VCaP (cell line): ENCODE data around the gene PALD1.

Experiments used
- H3K27ac ChIP-seq: fragments of 450-650 bp; 2 replicates; pipeline ENCODE4 v1.5.1; 2017
- TF ChIP-seq, protein P1 (sequence below): fragments of 450-650 bp; conservative IDR thresholded peaks from 2 replicates; pipeline ENCODE4 v1.5.1; 2017; ENCODE audit warnings: mild to moderate bottlenecking, moderate library complexity

Gene PALD1

GRCh38 chr10:70552586-70552985 lies 74.0 kb downstream of the PALD1 start:
- H3K27ac ChIP-seq, result no peak overlapping the region

DNA sequence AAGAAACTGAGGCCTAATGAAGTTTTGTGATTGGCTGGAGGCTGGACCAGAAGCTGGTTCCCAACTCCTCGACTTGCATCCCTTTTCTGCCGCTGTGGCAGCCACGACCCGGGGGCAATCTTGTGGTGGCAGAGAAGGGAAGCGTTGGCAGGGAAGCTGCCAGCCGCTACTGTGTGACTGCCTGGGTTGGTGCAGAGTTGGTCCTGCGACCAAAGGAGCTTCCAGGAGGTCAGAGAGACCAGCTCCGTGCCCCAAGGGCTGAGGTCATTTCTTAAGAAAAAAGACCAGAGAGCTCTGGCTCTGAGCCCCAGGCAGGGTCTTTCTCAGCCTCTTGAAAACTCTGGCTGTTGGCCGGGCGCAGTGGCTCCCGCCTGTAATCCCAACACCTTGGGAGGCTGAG lies 76.8 kb downstream of the PALD1 start:
- H3K27ac ChIP-seq, result no peak overlapping the region
- TF ChIP-seq, protein P1, sequence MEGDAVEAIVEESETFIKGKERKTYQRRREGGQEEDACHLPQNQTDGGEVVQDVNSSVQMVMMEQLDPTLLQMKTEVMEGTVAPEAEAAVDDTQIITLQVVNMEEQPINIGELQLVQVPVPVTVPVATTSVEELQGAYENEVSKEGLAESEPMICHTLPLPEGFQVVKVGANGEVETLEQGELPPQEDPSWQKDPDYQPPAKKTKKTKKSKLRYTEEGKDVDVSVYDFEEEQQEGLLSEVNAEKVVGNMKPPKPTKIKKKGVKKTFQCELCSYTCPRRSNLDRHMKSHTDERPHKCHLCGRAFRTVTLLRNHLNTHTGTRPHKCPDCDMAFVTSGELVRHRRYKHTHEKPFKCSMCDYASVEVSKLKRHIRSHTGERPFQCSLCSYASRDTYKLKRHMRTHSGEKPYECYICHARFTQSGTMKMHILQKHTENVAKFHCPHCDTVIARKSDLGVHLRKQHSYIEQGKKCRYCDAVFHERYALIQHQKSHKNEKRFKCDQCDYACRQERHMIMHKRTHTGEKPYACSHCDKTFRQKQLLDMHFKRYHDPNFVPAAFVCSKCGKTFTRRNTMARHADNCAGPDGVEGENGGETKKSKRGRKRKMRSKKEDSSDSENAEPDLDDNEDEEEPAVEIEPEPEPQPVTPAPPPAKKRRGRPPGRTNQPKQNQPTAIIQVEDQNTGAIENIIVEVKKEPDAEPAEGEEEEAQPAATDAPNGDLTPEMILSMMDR, result no peak

More at GRCh38 chr10:70552586-70552985, 74.0 kb downstream of the PALD1 start:
- TF ChIP-seq, protein P1, result no peak

DNA sequence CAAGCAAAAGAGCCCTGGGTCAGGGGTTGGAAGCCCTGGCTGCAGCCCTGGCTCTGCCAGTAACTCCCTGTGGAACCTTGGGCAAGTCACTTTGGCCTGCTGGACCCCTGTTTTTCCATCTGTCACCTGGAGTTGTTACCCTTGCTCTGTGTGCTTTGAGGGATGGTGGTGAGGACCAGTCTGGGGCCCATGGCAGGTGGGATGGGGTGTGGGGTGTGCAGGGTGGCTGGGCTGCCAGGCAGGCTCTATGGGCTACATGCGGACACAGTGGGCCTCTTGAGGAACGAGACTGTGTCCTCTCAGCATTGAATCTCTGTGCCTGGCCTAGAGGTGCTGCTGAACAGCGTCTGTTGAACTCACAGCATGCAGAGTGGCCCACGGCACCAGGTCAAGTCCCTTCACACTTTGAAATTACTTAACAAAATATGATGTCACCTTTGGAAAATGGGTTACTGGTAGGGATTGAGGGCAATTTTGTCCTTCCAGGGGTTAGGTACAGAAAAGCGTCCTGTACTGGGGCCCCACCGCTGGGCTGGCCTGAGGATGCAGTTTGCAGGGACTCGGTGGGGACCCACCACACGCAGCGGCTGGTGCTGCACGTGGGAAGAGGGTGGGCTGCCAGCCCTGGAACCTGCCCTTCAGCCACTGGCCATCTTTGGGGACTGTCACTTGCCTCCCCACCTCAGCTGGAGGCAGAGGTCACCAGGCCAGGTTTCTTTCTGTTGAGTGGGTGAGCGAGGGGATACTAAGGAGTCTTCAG lies 78.7 kb downstream of the PALD1 start:
- no peak overlapping the region for H3K27ac ChIP-seq
- TF ChIP-seq, protein P1, result no peak

DNA sequence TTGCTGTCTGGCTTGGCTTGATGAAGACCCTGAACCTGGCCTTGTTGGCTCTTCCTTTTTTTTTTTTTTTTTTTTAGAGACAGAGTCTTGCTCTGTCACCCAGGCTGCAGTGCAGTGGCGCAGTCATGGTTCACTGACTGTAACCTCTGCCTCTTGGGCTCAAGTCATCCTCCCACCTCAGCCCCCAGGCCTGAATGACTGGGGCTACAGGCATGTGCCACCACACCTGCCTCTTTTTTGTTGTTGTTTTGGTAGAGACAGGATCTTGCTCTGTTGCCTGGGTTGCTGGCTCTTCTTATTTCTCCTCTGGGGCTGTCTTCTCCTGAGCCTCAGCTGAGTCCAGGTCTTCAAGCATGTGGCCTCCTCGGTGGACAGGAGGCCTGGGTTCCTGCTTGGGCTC lies 79.3 kb downstream of the PALD1 start:
- no peak overlapping the region for H3K27ac ChIP-seq
- TF ChIP-seq, protein P1, result no peak

DNA sequence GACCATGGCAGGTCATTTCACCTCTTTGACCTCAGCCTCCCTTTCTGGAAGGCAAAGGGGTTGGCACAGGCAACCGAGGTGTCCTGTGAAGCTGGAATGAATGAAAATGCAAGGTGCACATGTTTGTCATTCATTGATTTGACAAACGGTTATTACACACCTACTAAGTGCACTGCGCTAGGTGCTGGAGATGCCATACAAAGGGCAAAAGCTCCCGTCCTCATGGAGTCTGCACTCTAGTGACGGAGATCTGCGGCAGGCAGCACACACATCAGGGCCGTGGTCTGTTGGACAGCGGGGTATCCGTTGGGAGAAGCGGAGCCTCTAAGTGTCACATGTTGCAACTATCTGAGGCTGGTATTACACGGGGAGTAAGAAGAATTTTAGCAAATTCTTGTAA lies 79.7 kb downstream of the PALD1 start:
- no peak overlapping the region for H3K27ac ChIP-seq
- TF ChIP-seq, protein P1, result no peak

DNA sequence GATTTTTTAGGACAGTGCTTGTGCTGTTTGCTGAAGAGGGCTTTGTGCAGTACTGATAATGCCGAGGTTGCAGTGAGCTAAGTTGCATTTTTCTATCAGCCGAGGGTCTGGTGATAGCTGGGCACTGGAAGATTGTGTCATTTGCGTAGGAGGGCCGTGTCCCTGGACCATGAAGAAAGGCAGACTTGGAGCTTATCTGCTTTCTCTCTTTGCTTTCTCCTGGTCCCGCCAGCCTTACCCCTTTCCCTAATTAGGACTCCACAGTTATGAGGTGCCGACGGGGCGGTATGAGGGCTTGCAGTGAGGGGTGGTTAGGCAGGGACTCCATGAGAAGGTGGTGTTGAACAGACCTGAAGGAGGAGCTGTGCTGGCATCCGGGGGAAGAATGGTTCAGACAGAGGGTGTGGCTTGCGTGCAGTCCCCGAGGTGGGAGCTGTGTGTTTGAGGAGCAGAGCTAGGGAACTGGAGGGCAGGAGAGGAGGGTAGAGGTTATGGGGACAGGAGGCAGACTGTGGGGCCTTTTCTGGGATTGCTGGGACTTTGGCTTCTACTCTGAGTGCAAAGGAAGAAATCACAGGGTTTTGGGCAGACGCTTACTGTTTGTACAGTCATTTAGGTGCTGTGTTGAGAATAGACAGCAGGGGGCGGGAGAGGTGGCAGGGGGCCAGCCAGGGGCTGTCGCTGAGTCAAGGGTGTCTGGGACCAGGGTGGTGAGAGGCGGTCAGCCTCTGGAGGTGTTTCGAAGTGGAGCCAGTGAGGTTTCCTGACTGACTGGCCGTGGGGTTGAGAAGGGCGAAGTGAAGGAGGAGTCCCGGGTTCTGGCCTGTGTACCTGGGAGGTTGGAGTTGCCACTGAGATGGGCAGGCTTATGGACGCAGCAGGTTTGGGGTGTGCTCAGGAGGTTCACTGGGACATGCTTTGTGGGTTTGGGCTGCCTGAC lies 80.6 kb downstream of the PALD1 start:
- TF ChIP-seq, protein P1, result peak; percentile 64
- H3K27ac ChIP-seq, result no peak overlapping the region

- TF ChIP-seq, protein P1, result no peak
- no peak overlapping the region for H3K27ac ChIP-seq
Observed at GRCh38 chr10:70559861-70560260, 81.3 kb downstream of the PALD1 start.
